HFFc6 (cell line): Measurements from ENCODE around the gene FEM1B. TPM values are rescaled to one million over a fixed set of nuclear protein-coding genes. Genes with fewer than 3 reads are reported as not detected.
A peak's percentile ranks its signal among the peaks of the same experiment; 100 is the strongest.

Source experiments
- DNase-seq: peaks from one replicate; pipeline ENCODE4 v3.0.0-alpha.2; 2018
- H3K27ac Mint-ChIP-seq: 2 replicates; pipeline ENCODE4 v1.8.0; 2020; ENCODE audit warnings: mild to moderate bottlenecking, mixed read lengths
- H3K27me3 Mint-ChIP-seq: 2 replicates; pipeline ENCODE4 v1.8.0; 2021; ENCODE audit warnings: mild to moderate bottlenecking, moderate library complexity, mixed read lengths; ENCODE audit not compliant: insufficient read depth
- H3K36me3 Mint-ChIP-seq: 2 replicates; pipeline ENCODE4 v1.8.0; 2021; ENCODE audit warnings: low read depth, mixed read lengths
- H3K4me1 Mint-ChIP-seq: 2 replicates; pipeline ENCODE4 v1.8.0; 2020; ENCODE audit warnings: low read depth, mixed read lengths
- H3K4me3 Mint-ChIP-seq: 2 replicates; pipeline ENCODE4 v1.8.0; 2020; ENCODE audit warnings: mild to moderate bottlenecking, moderate library complexity, mixed read lengths
- H3K9me3 Mint-ChIP-seq: 2 replicates; pipeline ENCODE4 v1.8.0; 2020; ENCODE audit warnings: mild to moderate bottlenecking, mixed read lengths
- total RNA-seq, 6 experiments: library from RNA; stranded (reverse); fragmentation: NEBNext Ultra II Directional; extraction: Animal tissue kit (Norgen Biotek cat#: 25700); gene quantifications; 2 replicates in 1 of 6; 3 replicates in 5 of 6; pipeline ENCODE4 v1.2.3, GENCODE V29; 2021
- TF ChIP-seq, protein P1 (sequence below): fragments of 200-600 bp; sonication (generic); IDR thresholded peaks from 2 replicates; pipeline ENCODE4 v1.5.0; 2021; ENCODE audit warnings: antibody characterized with exemption, mild to moderate bottlenecking

The FEM1B gene
- total RNA-seq, 6 experiments from 2014 or later = 30.7 to 38.0 (median 32.7) TPM

DNA sequence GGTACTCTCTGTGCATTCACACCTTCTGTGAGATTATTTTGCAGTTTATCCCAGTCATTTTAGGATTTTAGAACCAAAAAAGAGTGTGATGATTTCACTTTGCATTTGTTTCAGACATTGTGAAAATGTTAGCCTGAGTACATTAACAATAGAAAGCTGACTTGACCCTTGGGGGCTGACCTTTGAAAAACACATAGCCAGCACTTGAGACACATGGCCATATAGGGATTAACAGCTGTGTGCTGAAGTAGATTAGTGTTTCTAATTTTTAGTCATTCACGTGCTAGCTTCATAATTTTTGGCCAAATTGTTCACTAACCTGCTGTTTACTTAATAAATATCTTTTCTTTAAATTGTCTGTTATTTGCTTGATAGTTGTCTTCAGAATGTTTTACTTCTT is 3.5 kb downstream of the FEM1B start:
- Mint-ChIP-seq H3K9me3 (no peaks in the 10 kb centered on the region), H3K27ac (peak overlapping the region; percentile 82), H3K4me1 (peaks cover 70% of the 10 kb centered on the region), H3K36me3 (peaks cover 37% of the 10 kb centered on the region), H3K27me3 (no peaks in the 10 kb centered on the region; the same call in 1 of the 2 replicates), H3K4me3 (peak overlapping the region; percentile 96)
- TF ChIP-seq, protein P1, sequence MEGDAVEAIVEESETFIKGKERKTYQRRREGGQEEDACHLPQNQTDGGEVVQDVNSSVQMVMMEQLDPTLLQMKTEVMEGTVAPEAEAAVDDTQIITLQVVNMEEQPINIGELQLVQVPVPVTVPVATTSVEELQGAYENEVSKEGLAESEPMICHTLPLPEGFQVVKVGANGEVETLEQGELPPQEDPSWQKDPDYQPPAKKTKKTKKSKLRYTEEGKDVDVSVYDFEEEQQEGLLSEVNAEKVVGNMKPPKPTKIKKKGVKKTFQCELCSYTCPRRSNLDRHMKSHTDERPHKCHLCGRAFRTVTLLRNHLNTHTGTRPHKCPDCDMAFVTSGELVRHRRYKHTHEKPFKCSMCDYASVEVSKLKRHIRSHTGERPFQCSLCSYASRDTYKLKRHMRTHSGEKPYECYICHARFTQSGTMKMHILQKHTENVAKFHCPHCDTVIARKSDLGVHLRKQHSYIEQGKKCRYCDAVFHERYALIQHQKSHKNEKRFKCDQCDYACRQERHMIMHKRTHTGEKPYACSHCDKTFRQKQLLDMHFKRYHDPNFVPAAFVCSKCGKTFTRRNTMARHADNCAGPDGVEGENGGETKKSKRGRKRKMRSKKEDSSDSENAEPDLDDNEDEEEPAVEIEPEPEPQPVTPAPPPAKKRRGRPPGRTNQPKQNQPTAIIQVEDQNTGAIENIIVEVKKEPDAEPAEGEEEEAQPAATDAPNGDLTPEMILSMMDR = no peak
- no peak for DNase-seq

DNA sequence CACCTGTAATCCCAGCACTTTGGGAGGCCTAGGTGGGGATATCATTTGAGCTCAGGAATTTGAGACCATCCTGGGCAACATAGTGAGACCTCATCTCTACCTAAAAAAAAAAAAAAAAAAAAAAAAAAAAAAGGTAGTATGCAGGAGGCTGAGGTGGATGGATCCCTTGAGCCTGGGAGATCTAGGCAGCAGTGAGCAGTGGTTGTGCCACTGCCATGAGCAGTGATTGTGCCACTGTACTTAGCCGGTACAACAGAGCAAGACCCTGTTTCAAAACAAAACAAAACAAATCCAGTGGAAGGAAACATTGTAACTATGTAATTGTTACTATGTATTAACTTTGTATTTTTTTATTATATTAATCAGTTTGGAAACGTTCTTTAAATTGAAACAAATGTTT is 5.9 kb downstream of the FEM1B start:
- no peak for DNase-seq
- TF ChIP-seq, protein P1 = no peak
- H3K9me3 Mint-ChIP-seq = no peaks in the 10 kb centered on the region
- no peak overlapping the region for H3K27ac Mint-ChIP-seq
- peaks cover 43% of the 10 kb centered on the region for H3K36me3 Mint-ChIP-seq
- H3K27me3 Mint-ChIP-seq = no peaks in the 10 kb centered on the region
- H3K4me3 Mint-ChIP-seq = no peak overlapping the region
- peaks cover 75% of the 10 kb centered on the region for H3K4me1 Mint-ChIP-seq

DNA sequence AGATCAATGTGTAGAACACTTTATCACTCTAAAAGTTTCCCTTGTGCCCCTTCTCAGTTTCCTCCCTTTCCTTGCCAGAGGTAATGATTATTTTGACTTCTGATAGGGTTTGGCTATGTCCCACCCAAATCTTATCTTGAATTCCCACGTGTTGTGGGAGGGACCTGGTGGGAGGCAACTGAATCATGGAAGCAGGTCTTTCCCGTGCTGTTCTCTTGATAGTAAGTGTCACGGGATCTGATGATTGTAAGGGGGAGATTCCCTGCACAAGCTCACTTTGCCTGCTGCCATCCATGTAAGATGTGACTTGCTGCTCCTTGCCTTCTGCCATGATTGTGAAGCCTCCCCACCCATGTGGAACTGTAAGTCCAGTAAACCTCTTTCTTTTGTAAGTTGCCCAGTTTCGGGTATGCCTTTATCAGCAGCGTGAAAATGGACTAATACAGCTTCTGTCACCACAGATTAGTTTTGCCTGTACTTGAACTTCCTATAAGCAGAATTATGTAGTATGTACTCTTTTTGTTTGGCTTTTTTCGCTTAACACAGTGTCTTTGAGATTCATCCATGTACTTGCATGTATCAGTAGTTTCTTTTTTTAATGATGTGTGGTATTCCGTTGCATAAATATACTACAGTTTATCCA is 7.2 kb downstream of the FEM1B start:
- H3K4me3 Mint-ChIP-seq = no peak overlapping the region
- H3K9me3 Mint-ChIP-seq = no peaks in the 10 kb centered on the region
- H3K4me1 Mint-ChIP-seq = peaks cover 79% of the 10 kb centered on the region
- no peak overlapping the region; the same call in 1 of the 2 replicates for H3K27ac Mint-ChIP-seq
- TF ChIP-seq, protein P1 = no peak
- H3K27me3 Mint-ChIP-seq = no peaks in the 10 kb centered on the region
- DNase-seq = no peak
- H3K36me3 Mint-ChIP-seq = peaks cover 36% of the 10 kb centered on the region

DNA sequence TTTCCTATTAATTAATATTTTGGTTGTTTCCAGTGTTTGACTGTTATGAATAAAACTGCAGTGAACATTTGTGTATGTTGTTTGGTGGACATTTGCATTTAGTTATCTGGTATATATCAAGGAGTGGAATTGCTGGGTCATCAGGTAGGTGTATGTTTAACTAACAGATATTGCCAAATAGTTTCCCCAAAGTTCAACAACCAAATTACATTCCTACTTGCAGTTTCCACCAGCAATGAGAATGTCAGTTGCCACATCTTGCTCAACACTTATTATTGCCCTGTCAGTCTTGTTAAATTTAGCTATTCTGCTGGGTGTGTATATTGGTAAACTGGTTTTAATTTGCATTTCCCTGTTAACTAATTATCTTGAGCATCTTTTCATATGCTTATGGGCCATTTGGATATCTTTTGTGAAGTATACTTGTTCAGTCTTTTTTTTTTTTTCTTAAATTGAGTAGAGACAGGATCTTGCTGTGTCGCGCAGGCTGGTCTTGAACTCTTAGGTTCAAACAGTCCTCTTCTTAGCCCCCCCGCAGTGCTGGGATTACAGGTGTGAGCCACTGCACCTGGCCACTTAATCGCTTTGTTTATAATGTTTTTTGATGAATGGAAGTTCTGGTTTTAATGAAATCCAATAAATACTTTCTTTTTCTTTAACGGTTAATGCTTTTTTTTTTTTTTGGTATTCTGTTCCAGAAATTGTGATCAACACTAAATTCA is 7.9 kb downstream of the FEM1B start:
- Mint-ChIP-seq H3K9me3 (no peaks in the 10 kb centered on the region), H3K4me1 (peaks cover 76% of the 10 kb centered on the region), H3K27ac (no peak overlapping the region; the same call in 1 of the 2 replicates), H3K4me3 (no peak overlapping the region), H3K27me3 (no peaks in the 10 kb centered on the region), H3K36me3 (peaks cover 36% of the 10 kb centered on the region)
- DNase-seq = no peak
- TF ChIP-seq, protein P1 = no peak

DNA sequence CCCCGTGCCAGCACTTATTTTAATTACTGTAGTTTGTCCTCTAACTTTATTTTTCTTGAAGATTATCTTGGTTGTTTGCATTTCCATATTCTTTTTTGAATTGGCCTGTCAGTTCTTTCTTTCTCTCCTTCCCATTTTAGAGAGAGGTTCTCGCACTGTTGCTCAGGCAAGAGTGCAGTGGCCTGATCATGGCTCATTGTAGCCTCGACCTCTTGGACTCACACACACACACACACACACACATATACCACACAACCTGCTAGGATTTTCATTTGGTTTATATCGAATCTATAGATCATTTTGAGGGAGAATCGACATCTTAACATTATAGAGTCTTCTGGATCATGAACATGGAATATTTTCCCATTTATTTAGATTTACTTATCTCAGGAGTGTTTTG is 8.7 kb downstream of the FEM1B start:
- H3K27ac Mint-ChIP-seq = peak overlapping the region; percentile 4; the same call in 1 of the 2 replicates
- H3K9me3 Mint-ChIP-seq = no peaks in the 10 kb centered on the region
- H3K27me3 Mint-ChIP-seq = no peaks in the 10 kb centered on the region
- H3K4me3 Mint-ChIP-seq = no peak overlapping the region
- TF ChIP-seq, protein P1 = no peak
- H3K4me1 Mint-ChIP-seq = peaks cover 76% of the 10 kb centered on the region
- peaks cover 37% of the 10 kb centered on the region for H3K36me3 Mint-ChIP-seq
- no peak for DNase-seq
